ENCODE results near the gene POC1A.

The POC1A gene

GRCh38 chr3:52126500-52126899 lies 27.7 kb downstream of the POC1A start:
- no peak for DNase-seq

- no peak for DNase-seq
These were observed 28.2 kb downstream of the POC1A start for GRCh38 chr3:52126036-52126435.

- no peak for DNase-seq
These were observed 29.5 kb downstream of the POC1A start for GRCh38 chr3:52124766-52125165.

- no peak for DNase-seq
These were observed 30.1 kb downstream of the POC1A start for GRCh38 chr3:52124126-52124525.

- peak; percentile 38 for DNase-seq
These were observed 31.0 kb downstream of the POC1A start for GRCh38 chr3:52123106-52123725.

GRCh38 chr3:52122491-52122890 lies 31.7 kb downstream of the POC1A start:
- no peak for DNase-seq

GRCh38 chr3:52121813-52122212 lies 32.4 kb downstream of the POC1A start:
- DNase-seq, result no peak

- no peak for DNase-seq
These were observed 32.8 kb downstream of the POC1A start for GRCh38 chr3:52121464-52121805.

GRCh38 chr3:52120556-52121463 lies 33.4 kb downstream of the POC1A start:
- peak; percentile 2 for DNase-seq

- no peak for DNase-seq
These were observed 34.4 kb downstream of the POC1A start for GRCh38 chr3:52119826-52120225.

- no peak for DNase-seq
These were observed 35.1 kb downstream of the POC1A start for GRCh38 chr3:52119099-52119498.

GRCh38 chr3:52118156-52118875 lies 35.9 kb downstream of the POC1A start:
- no peak for DNase-seq

- DNase-seq, result no peak
These were observed 36.7 kb downstream of the POC1A start for GRCh38 chr3:52117537-52117936.

- no peak for DNase-seq
These were observed 42.2 kb downstream of the POC1A start for GRCh38 chr3:52112056-52112455.

- DNase-seq, result no peak
These were observed 43.7 kb downstream of the POC1A start for GRCh38 chr3:52110502-52110901.

- no peak for DNase-seq
These were observed 44.5 kb downstream of the POC1A start for GRCh38 chr3:52109611-52110301.

GRCh38 chr3:52108302-52109232 lies 45.7 kb downstream of the POC1A start:
- no peak for DNase-seq

- DNase-seq, result no peak
These were observed 47.1 kb downstream of the POC1A start for GRCh38 chr3:52106951-52107611.

GRCh38 chr3:52104684-52105640 lies 49.3 kb downstream of the POC1A start:
- no peak for DNase-seq

- no peak for DNase-seq
These were observed 51.3 kb downstream of the POC1A start for GRCh38 chr3:52102934-52103333.

All from NCI-H69 (cell line).